Measurements from ENCODE around the gene MAML3.

MAML3 gene

DNA sequence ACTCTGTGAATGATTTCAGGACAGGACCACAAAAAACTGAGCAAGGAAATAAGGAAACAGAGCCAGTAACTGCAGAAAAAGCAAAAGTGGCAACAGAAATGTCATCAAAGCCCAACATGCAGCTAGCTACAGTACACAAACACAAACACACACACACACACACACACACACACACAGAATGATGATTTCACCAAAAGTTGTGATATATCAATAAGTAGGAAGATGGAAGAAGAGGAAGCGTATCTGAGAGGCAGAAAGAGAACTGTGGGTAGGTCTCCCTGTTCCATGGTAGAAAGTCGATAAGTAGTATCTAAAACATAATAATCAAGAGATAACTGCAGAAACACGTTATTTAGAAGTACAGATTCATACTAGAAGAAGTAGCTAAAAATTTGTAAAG, 340.1 kb downstream of the MAML3 start:
- DNase-seq (ENCODE audit: low read depth), result no peak

DNA sequence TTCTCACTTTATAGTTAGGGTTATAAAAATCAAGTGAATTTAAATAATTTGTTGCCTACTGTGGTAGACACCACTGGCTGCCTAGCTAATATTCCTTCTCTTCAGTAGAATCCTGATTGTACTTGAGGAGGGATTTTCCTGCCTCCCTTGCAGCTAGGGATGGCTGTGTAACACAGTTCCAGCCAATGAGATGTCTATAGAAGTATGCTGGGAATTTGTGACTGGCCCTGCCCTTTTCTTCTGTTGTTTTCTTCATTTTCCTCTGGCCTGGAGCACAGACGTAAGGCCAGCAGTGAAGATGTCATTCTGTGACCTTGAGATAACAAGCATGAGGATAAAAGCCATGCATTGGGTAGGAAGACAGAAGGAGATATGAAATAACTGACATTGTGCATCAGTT, 343.3 kb downstream of the MAML3 start:
- DNase-seq (ENCODE audit: low read depth), result no peak

DNA sequence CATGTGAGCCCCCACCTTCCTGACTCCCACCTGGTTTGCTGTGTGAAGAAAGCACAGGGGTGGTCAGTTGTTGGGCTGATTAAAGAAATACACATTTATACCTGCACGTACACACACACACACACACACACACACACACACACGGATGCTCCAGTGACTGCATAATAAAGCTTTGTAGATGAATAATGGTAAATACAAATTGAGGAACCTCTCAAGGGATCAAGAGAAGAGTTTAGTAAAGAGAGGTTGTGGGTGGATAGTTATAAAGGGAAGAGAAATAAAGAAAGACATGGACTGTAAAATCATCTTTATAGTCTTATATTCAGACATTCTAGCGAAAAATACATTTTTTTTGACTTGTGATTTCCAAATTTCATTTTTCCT, 344.2 kb downstream of the MAML3 start:
- no peak for DNase-seq (ENCODE audit: low read depth)

DNA sequence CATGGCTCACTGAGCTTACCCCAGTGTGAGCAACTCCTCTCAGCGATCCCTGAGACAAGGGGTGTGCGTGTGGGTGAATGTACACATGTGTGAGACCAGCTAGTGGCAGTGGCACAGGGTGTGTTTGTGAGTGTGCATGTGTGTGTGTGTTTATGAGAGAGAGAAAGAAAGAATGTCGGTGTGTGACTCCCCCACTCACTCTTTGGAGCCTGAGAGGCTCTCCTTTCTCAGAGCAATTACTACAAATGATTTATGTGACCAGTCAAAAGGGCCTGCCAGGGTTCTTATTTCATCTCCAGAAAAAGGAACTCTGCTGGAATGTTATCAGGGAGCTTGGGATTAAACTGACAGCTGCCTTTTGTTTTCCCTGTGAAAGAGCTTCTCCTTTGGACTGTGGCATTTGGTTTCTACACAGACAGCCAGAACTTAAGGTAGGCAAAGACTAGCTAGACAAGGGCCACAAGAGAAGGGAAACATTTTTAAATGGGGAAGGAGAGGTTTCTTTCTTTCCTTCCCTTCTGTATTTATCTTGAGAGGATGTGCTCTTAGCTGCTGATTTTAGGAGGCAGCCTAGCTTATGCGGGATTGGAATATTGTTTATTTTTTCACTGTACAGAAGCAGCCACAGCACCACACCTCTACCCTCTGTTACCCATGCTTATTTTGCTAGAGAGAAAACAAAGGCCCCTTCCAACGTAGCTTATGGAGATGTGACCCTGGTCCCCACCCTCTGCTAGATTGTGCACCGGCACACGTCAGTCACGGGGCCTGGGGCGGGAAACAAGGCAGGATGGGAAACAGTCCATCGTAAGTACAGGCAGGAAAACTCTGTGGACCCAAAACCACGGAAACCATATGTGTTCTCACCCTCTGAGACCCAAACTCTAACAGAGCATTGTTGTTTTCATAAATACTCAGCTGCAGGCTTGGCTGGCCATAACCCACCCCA, 344.9 kb downstream of the MAML3 start:
- DNase-seq (ENCODE audit: low read depth), result no peak

DNA sequence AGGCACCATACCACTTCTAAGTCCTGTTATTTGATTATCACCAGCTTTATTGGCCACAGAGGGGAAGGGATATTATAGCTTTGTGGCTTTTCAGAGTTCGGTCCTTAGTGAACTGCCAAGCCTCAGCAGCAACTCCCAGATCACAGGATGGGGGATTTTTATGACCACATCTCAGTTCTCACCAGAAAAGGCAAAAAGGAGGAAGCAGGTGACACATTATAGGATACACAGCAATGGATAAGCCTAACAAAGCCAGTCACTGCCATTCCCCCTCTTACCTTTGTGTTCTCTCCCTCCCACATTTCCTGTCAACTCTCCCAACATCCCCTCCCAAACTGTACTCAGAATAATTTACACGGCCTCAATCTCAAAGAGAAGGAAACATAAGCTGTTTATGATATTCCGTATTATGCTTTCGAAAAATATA, 345.6 kb downstream of the MAML3 start:
- no peak for DNase-seq (ENCODE audit: low read depth)

DNA sequence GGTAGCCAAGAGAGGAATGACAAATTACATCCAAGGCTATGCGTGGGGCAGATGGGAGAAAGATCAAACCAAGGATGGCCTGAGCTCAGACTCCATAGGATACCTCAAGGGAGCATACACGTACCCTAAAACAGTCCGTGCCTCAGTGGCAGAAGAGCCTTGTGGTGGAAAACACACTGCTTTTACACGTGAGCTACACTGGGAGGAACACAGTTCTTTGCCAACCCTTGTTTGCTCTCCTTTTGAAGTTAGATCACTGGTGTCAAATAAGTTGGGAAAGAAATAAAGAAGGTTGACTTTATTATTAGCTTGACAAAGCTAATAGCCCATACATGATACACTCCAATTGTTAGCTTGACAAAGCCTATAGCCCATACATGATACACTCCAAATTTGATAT, 346.5 kb downstream of the MAML3 start:
- DNase-seq (ENCODE audit: low read depth), result no peak

DNA sequence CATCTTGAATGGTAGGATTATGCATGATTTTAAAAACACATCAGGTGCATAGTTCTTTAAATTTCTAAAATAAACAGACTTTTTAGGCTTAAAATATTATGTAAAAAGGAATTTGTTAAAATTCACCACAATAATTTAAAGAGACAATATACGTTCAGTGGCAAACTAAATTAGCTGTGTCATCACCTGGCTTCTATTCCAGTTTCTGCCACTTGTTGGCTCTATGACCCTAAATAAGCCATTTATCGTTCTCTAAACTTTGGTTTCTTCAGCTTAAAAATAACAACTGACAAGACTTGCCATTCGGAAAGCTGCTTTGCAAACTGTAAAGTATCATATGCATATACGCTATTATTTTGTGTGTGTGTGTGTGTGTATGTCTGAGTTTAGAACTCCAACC, 347.1 kb downstream of the MAML3 start:
- DNase-seq (ENCODE audit: low read depth), result no peak

DNA sequence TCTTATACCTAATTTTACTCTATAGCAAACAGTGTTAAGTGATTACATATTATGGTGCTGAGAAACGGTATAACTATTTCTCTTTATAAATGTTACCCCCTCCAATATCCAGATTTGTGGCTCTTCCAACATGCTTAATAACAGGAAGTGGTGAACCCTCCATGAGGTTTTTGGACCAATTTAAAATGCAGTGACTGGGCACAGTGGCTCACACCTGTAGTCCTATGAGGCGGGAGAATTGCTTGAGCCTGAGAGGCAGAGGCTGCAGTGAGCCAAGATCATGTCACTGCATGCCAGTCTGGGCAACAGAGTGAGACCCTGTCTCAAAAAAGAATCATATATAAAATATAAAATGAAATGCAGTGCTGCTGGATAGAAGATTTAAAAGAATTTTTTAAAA, 351.1 kb downstream of the MAML3 start:
- no peak for DNase-seq (ENCODE audit: low read depth)

DNA sequence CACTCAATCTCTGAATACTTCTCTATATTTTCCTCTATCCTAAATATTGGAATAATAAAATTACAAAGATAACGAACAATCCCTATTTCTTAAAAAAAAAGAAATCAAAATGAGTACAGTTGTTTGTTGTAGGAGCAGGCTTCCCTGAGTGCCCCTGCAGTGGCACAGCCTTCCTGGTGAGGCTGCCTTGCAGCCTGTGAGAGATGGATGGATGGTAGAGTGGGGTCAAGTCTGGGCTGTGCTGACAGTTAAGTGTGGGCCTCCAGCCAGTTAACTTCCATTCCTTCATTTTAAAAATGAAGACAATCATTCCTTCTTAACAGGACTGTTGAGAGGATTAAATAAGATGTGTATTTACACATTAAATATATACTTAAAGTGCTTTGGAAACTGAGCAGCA, 351.5 kb downstream of the MAML3 start:
- no peak for DNase-seq (ENCODE audit: low read depth)

DNA sequence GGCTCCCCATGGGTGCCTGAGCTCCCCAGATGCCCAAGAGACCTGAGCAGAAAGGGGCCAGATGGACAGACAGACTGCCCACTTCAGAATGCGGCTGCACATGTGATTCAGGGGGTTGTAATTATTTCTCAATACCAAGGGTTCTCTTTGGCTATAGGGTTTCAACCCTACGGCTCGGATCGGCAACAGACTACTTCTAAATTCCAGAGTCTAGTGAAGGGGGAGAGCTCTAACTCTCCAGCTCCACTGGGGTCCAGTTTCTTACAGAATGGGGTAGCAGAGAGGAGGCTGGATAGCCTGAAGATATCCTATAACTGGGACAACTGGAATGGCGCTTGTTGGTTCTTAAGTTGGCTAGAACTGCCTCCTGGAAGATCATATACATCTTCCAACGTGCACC, 352.1 kb downstream of the MAML3 start:
- DNase-seq (ENCODE audit: low read depth), result no peak

DNA sequence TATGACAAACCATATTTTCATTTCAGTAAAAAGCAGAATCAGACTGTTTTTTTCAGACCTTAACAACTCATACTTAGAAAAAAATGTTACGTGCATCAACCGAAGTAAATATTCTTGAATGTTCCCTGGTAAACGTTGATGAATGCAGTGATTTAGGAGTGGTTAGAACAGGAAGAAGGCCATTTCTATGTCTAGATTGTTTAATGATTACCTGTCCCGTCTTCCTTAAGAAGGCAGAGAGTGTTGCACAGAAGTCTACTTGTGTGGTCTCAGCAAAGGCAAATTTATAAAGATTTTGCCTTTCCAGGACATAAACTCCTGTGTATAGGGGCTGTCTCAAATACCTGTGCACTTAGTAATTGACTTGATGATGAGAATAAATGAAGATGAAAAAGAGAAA, 353.9 kb downstream of the MAML3 start:
- no peak for DNase-seq (ENCODE audit: low read depth)

DNA sequence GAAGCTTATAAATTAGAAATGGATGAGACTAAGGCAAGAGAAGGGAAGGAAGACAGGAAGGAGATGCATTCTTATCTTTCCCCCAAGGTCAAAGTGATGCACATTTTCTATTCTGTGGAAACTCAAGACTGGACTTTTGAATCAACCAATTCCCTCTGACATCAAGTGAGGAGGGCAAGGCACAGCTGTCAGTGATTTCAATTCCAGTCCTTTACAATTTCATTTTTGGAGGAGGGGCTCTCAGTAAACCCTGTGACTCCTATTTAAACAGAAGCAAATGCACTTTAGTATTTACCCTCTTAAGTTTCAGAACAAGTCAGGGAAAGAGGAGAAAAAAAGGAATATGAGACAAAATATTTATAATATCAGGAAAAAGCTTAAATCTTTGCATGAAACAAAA, 354.4 kb downstream of the MAML3 start:
- DNase-seq (ENCODE audit: low read depth), result no peak

DNA sequence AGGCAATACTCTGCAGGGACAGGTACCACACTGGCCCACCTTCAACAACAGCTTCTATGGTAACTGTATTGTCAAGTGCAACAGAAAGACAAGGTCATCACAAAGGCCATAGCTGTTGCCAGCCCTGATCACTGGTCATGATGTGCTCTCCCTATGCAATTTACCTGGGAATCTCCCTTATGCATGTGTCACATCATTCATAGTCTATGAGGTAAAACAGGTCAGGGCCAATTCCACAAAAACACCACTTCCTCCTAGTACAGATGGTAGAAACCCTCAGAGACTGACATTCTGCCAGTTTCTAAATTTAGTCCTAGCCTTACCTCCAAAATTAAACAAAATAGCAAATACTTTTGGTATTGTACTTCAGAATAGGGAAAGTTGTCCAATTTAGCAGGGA, 355.5 kb downstream of the MAML3 start:
- no peak for DNase-seq (ENCODE audit: low read depth)

DNA sequence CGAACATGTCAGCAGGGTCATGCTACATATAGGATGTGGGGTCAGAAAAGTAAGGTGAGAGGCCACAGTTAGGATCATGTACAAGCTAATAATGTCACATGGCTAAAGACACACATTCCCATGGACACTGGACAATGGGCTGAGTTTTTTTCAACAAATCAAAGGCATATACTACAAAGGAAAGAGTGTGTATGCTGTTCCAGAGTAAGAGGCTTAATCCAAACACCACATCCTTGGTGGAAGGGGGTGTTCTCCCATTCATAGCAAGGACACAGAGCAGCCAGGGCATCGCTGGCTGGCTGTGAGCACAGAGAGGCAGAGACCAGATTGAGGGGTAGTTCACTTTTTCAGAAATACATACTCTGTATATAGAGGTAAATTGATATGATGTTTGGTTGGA, 356.7 kb downstream of the MAML3 start:
- no peak for DNase-seq (ENCODE audit: low read depth)

DNA sequence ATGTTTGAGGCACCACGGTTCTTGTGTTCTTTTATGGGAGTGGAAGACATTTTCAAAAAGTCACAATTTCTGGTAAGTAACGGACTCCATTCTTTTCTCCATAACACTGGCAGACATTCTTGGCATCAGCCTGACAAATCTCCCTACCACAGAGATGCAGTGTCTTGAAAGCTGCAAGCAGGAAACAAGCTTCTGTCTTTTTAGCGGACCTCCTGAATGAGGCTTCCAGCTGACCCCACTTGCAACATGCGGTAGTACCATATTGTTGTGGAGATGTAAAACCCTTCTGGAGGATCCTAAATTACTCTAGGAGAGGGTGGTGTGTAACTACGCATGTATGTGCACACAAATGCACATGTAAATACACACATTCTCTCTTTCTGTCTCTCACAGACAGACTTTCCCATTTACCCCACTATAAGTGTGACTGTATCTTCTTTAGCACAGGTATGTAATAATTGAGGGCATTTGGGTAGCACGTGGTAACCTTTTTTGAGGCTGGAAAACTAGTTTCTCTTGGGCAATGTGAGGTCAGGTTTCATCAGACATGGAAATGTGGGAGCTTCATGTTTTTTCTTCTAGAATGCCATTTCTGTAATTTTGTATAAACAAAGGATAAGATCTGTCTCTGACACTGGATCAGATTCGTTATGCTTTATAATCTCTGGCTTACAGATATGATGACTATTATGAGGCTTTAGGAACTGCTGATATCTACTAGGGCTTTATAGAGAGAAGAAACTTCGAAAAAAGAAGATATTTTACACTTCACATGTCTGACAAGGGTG, 358.3 kb downstream of the MAML3 start:
- DNase-seq (ENCODE audit: low read depth), result no peak

DNA sequence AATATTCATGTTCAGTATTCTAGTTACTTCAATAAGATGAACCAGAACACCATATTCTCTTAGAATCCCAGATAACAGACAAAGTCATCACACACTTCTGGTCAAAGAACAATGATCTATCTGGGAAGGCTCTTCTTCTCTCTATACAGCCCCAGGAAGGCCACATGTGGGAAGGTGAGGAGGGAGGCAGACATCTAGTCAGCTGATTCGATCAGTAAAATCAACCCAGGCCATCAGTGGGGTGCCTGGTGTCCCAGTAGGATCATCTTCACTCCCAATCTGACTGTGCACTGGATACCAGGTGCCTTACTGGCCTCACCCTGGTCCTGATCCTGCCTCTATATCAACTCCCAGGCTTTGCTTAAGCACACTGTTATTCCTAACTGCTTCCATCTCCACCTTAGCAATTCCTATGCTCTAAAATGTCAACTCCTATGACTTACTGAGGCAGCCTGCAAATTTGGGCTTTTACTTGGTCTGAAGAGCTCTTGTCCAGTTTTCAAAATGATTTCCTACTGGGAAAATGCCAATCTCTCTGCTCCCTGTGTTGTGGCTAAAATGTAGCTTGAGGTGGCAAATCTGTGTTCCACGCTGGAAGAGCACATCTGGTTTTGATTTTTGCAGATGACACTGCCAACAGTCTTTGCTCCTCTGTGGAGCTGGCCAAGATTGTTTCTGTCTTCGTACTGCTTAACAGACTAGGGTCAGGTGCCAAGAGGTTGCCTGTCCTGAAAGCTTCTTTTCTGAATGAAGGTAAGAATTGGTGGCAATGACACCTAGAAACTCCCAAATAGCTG, 359.6 kb downstream of the MAML3 start:
- no peak for DNase-seq (ENCODE audit: low read depth)

DNA sequence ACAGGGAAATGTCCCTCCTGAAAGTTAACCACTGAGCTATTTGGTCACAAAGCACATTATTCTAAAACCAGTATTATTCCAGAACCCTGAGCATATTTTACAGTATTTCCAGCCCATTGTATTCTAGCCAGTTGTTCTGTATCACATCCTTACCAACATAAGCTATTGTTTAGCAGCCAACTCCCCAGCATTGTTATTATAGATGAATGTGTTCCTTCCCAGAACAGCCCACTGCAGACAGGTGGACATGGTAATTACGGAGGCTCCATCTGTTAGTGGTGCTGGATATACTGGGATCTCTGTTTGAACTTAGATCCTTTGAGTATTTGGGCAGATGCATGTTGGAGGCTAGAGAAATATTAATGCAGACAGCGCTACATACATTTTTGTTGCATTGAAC, 362.3 kb downstream of the MAML3 start:
- no peak for DNase-seq (ENCODE audit: low read depth)

DNA sequence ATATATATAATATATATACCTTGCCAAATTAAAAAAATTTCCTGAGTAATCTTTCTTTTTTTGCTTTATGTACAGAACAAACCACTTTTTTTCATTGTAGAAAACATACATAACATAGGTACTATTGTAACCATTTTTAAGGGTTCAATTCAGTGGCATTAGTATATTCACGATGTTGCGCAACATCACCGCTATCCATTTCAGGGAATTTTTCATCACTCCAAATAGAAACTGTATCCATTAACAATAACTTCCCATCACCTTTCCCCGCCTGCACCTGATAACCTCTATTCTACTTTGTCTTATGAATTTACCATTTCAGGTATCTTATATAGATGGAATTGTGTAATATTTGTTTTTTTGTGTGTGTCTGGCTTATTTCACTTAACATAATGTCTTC, 363.7 kb downstream of the MAML3 start:
- DNase-seq (ENCODE audit: low read depth), result no peak

DNA sequence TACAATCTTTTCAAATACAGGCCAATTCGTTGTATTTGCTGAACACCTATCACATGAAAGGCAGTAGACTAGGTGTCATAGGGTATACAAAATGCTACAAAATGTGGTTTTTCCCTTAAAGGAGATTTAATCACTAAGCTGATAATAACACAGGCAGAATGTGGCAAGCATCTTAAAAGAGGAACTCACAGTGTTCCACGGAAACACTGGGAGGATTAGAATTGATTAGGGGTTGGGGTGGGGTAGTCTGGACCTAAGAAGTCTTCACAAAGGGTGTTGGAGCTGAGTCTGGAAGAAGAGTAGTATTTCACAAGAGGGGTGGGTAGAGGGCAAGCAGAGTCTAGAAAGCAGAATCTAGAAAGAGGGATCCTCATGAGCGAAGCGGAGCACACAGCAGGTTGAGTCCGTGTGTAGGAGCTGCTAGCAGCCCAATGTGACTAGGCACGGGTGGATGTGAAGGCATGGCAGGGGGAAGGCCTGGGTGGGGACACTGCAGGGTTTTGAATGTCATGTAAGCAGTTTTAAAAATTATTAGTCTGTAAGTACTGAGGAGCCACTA, 364.8 kb downstream of the MAML3 start:
- no peak for DNase-seq (ENCODE audit: low read depth)

DNA sequence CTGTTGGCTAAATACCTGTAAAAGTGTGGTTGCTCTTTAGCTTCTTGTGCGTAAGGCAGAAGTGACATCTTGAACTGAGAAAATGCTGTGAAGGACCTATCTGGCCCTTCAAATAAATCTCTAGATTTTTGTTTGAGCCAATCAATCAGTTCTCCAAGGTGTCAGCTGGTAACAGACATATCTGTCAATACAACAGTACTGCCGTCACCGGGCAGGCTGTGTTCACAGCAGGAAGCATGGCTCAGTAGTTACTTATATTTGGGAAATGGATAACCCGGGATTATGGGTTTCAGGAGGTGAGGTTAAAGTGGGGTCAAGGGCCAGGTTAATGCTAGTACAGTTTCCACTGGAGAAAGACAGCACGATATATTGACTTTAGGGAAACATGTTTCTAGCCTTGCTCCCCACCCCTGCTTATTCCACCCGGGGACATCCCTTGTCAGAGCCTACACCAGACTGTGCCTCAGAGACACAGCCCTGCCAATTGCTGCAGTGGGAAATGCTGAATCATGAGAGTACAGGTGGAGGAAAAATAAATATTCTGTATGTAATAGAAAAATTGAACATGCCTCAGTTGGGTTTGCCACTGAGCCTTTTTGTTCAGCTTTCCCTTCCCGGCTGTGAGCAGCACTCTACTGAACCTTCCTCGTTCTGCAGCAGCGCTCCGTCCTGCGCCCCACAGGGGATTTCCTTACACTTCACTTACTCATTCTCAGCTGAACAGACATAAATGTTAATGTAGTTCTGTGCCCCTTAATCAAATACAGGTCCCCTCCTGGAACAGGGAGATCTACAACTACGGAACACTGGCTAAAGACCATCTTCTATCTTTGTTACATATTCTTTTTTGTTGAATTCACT, 367.3 kb downstream of the MAML3 start:
- DNase-seq (ENCODE audit: low read depth), result no peak

DNA sequence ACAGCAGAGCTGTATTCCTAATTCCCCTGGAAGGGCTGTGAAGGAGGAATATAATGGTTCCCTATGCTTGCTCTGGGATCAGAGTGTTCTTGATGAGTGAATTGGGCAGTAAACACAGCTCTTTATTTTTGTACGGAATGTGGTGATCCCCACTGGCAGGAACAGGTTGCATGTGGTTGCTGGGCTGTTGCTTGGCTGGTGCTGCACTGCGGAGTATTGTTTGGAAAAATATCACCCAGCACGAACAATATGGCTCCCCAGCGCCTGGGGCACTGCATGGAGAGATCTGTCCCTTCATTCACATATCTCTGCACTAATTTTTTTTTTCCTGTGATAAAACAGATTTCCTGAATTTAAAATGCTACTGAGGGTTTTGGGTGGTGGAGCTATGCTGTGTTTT, 368.6 kb downstream of the MAML3 start:
- DNase-seq (ENCODE audit: low read depth), result no peak
